SK-N-SH (cell line): ENCODE measurements around the gene ZBTB46. TPM values are rescaled to one million over a fixed set of nuclear protein-coding genes. Genes with fewer than 3 reads are reported as not detected.
A peak's percentile ranks its signal among the peaks of the same experiment; 100 is the strongest.

ENCODE experiments used
- CTCF ChIA-PET: fragments of 300-600, 350-600 bp; formaldehyde crosslinking; extraction: SDS; loops from one replicate; lab custom pipeline; 2021; lab: Yijun Ruan, JAX
- POLR2A ChIA-PET: fragments of 350-600 bp; sonication (Branson Sonifier 250); formaldehyde crosslinking; extraction: SDS; loops from one replicate; lab custom pipeline; 2020; ENCODE audit warnings: antibody characterized with exemption, inconsistent platforms; lab: Yijun Ruan, JAX
- DNase-seq: peaks from one replicate; pipeline ENCODE4 v3.0.0; 2012
- H2AFZ ChIP-seq: fragments of 200-600 bp; sonication (generic); 2 replicates; pipeline ENCODE4 v1.8.1; 2016; ENCODE audit warnings: antibody characterized with exemption, mild to moderate bottlenecking, low read depth
- H3F3A ChIP-seq: fragments of 200-600 bp; sonication (generic); replicated peaks from 2 replicates; pipeline ENCODE3; 2016; ENCODE audit warnings: antibody characterized with exemption, mild to moderate bottlenecking; ENCODE audit not compliant: insufficient read depth
- H3K27ac ChIP-seq, 2 experiments: fragments of 200-500 bp in 1 of 2; fragments of 200-600 bp in 1 of 2; sonication (Bioruptor generic) in 1 of 2; sonication (generic), shearing (Covaris generic) in 1 of 2; 2 replicates each; pipeline versions ENCODE4 v1.5.1 to v1.6.1; 2014 to 2016; ENCODE audit warnings: low read depth in 2 of 2, inconsistent platforms in 1 of 2, low read length in 1 of 2, mild to moderate bottlenecking in 1 of 2, mixed read lengths in 1 of 2
- H3K27me3 ChIP-seq: fragments of 200-600 bp; sonication (generic), shearing (Covaris generic); 2 replicates; pipeline ENCODE4 v1.6.1; 2016; ENCODE audit warnings: mixed run types; ENCODE audit not compliant: insufficient read depth
- H3K36me3 ChIP-seq, 2 experiments: fragments of 200-500 bp in 1 of 2; fragments of 200-600 bp in 1 of 2; sonication (Bioruptor generic) in 1 of 2; sonication (generic) in 1 of 2; replicated peaks in 1 of 2; 2 replicates each; pipeline versions ENCODE3 to v1.5.1; 2014 to 2016; ENCODE audit warnings: low read length in 1 of 2, mild to moderate bottlenecking in 1 of 2; ENCODE audit not compliant: insufficient read depth in 2 of 2, control insufficient read depth in 1 of 2
- H3K4me1 ChIP-seq, 2 experiments: fragments of 200-500 bp in 1 of 2; fragments of 200-600 bp in 1 of 2; sonication (Bioruptor generic) in 1 of 2; sonication (generic), shearing (Covaris generic) in 1 of 2; 2 replicates each; pipeline versions ENCODE4 v1.5.1 to v1.6.1; 2014 to 2016; ENCODE audit warnings: low read depth in 1 of 2, low read length in 1 of 2, mixed run types in 1 of 2; ENCODE audit not compliant: insufficient read depth in 2 of 2, control insufficient read depth in 1 of 2
- H3K4me2 ChIP-seq: fragments of 200-600 bp; sonication (generic), shearing (Covaris generic); 2 replicates; pipeline ENCODE4 v1.6.1; 2017; ENCODE audit warnings: mixed run types
- H3K4me3 ChIP-seq, 2 experiments: fragments of 200-500 bp in 1 of 2; fragments of 200-600 bp in 1 of 2; sonication (Bioruptor generic) in 1 of 2; sonication (generic), shearing (Covaris generic) in 1 of 2; 2 replicates each; pipeline versions ENCODE4 v1.5.1 to v1.8.1; 2014 to 2016; ENCODE audit warnings: low read depth in 2 of 2, inconsistent platforms in 1 of 2, low read length in 1 of 2, mild to moderate bottlenecking in 1 of 2, mixed read lengths in 1 of 2, moderate library complexity in 1 of 2
- H3K79me2 ChIP-seq: fragments of 200-600 bp; sonication (generic); 2 replicates; pipeline ENCODE4 v1.8.1; 2017; ENCODE audit warnings: mild to moderate bottlenecking; ENCODE audit not compliant: insufficient read depth
- H3K9ac ChIP-seq: fragments of 200-600 bp; sonication (generic); 2 replicates; pipeline ENCODE4 v1.6.1; 2017; ENCODE audit warnings: mixed run types
- H3K9me2 ChIP-seq: fragments of 200-600 bp; sonication (generic); 2 replicates; pipeline ENCODE4 v1.6.1; 2017; ENCODE audit warnings: mixed run types
- H3K9me3 ChIP-seq: fragments of 200-600 bp; sonication (generic); 2 replicates; pipeline ENCODE4 v1.6.1; 2017; ENCODE audit warnings: mixed run types, mild to moderate bottlenecking, moderate library complexity
- H4K20me1 ChIP-seq: fragments of 200-600 bp; sonication (generic); 2 replicates; pipeline ENCODE4 v1.6.1; 2017; ENCODE audit warnings: mild to moderate bottlenecking, mixed run types; ENCODE audit not compliant: insufficient read depth
- EP300 ChIP-seq, 2 experiments: IDR thresholded peaks; 2 replicates each; pipeline versions ENCODE4 v1.4.0 to v1.6.1; 2012; ENCODE audit warnings: borderline replicate concordance in 1 of 2, low read depth in 1 of 2, low read length in 1 of 2
- EZH2phosphoT487 ChIP-seq: fragments of 200-600 bp; sonication (generic); IDR thresholded peaks from 2 replicates; pipeline ENCODE4 v1.6.1; 2017; ENCODE audit warnings: low read depth, mixed run types, mild to moderate bottlenecking, antibody characterized with exemption, moderate library complexity, borderline replicate concordance
- FOXM1 ChIP-seq: IDR thresholded peaks from 2 replicates; pipeline ENCODE4 v1.4.0; 2012; ENCODE audit warnings: low read depth, mild to moderate bottlenecking
- IRF3 ChIP-seq: fragments of 150-350 bp; IDR thresholded peaks from 2 replicates; pipeline ENCODE4 v1.6.1; 2016; ENCODE audit warnings: mild to moderate bottlenecking, low read depth, low read length
- MEF2A ChIP-seq: IDR thresholded peaks from 2 replicates; pipeline ENCODE4 v1.4.0; 2012; ENCODE audit warnings: low read depth, borderline replicate concordance
- NRF1 ChIP-seq: IDR thresholded peaks from 2 replicates; pipeline ENCODE4 v1.6.1; 2012; ENCODE audit warnings: low read depth, mild to moderate bottlenecking, low read length
- ZBTB33 ChIP-seq: IDR thresholded peaks from 2 replicates; pipeline ENCODE4 v1.4.0; 2012; ENCODE audit warnings: low read depth, borderline replicate concordance
- WGBS: methylation state at CpG from one replicate; pipeline ENCODE4 v1.1.6; 2017; ENCODE audit warnings: low lambda C conversion rate; 5-methylcytosine and 5-hydroxymethylcytosine counted together
- polyA plus RNA-seq, 3 experiments: library from polyadenylated mRNA; depleted of rRNA; stranded (reverse); fragments of >200 nt; gene quantifications; 2 replicates each; pipeline ENCODE4 v1.2.3, GENCODE V29; 2012

Gene ZBTB46
- polyA plus RNA-seq, 1 of the 3 experiments (the other 2 are of a cell fraction): 0.15 TPM

- Histone ChIP-seq H3K27ac (peak overlapping the region; percentile 72 to 96; a peak in 3 of 4 replicates), H4K20me1 (peaks cover 16% of the 10 kb centered on the region), H3K9me2 (no peaks in the 10 kb centered on the region), H3K4me2 (peak overlapping the region; percentile 98), H3K9me3 (no peaks in the 10 kb centered on the region), H3K4me3 (peak overlapping the region; percentile 81 to 95), H3K79me2 (peaks cover 18% of the 10 kb centered on the region), H3K27me3 (no peaks in the 10 kb centered on the region), H2AFZ (no peak overlapping the region), H3K9ac (peak overlapping the region; percentile 92; the same call in 1 of the 2 replicates), H3K36me3 (peaks cover 15 to 26% of the 10 kb centered on the region in 2 experiments), H3F3A (peaks cover 17% of the 10 kb centered on the region), H3K4me1 (peaks cover 0 to 14% of the 10 kb centered on the region in 2 experiments; a peak in 1 of 4 replicates)
- POLR2A ChIA-PET: interaction anchor here (0.8 to 1.9 kb wide), 5 partner anchors 8 to 215 kb away, joined by 3 to 7 read pairs (median 5); partner anchors contain the start of genes ARFRP1, RTEL1, TPD52L2 and ZGPAT
- DNase-seq: no peak
- TF ChIP-seq NRF1: no peak
- TF ChIP-seq EZH2phosphoT487: no peak
- WGBS: 81% methylated on average over 18 of the region's 30 CpGs
- CTCF ChIA-PET: interaction anchor here (0.7 to 1.7 kb wide), 8 partner anchors 10 to 232 kb away, joined by 3 to 9 read pairs (median 4); no protein-coding TSS in a partner anchor
These were observed 89.2 kb downstream of the ZBTB46 start for GRCh38 chr20:63741676-63742380.

GRCh38 chr20:63741354-63741675, 89.7 kb downstream of the ZBTB46 start:
- TF ChIP-seq FOXM1: no peak
- no peak for TF ChIP-seq MEF2A
- TF ChIP-seq EP300 (IDR thresholded peaks at IDR 0.05; ENCODE audit: borderline replicate concordance in 1 of 2, low read depth in 1 of 2, low read length in 1 of 2): no peak
- TF ChIP-seq ZBTB33: no peak
- no peak for TF ChIP-seq IRF3
- Histone ChIP-seq H4K20me1 (peaks cover 16% of the 10 kb centered on the region), H3K4me3 (peak overlapping the region; percentile 81 to 95), H2AFZ (no peak overlapping the region), H3K4me1 (peaks cover 0 to 14% of the 10 kb centered on the region in 2 experiments; a peak in 1 of 4 replicates), H3K36me3 (peaks cover 15 to 26% of the 10 kb centered on the region in 2 experiments), H3K27ac (peak overlapping the region; percentile 72 to 96; a peak in 3 of 4 replicates), H3K27me3 (no peaks in the 10 kb centered on the region), H3K4me2 (peak overlapping the region; percentile 98), H3K79me2 (peaks cover 18% of the 10 kb centered on the region), H3K9ac (peak overlapping the region; percentile 92), H3K9me2 (no peaks in the 10 kb centered on the region), H3F3A (peaks cover 17% of the 10 kb centered on the region), H3K9me3 (no peaks in the 10 kb centered on the region)
- 61% methylated on average over 3 of the region's 6 CpGs for WGBS
- ChIA-PET CTCF (interaction anchor here (0.7 to 1.7 kb wide), 8 partner anchors 10 to 232 kb away, joined by 3 to 9 read pairs (median 4); no protein-coding TSS in a partner anchor), POLR2A (interaction anchor here (0.8 to 1.9 kb wide), 5 partner anchors 8 to 124 kb away, joined by 3 to 7 read pairs (median 5); partner anchors contain the start of genes ARFRP1, RTEL1, TPD52L2 and ZGPAT)
- no peak for DNase-seq
